Common myeloid progenitor, CD34-positive (primary cell): ENCODE results near the gene SMYD2.

Experiments
- CTCF ChIA-PET: fragments of 350-600 bp; sonication (Branson Sonifier 250); formaldehyde crosslinking; loops from one replicate; lab custom pipeline; 2021; ENCODE audit warnings: antibody characterized with exemption; lab: Charles Lee
- POLR2A ChIA-PET: fragments of 350-600 bp; sonication (Branson Sonifier 250); formaldehyde crosslinking; loops from one replicate; lab custom pipeline; 2021; ENCODE audit warnings: antibody characterized with exemption; lab: Charles Lee
- DNase-seq, 3 donors: peaks; one replicate each; pipeline versions ENCODE4 v3.0.0 to v3.0.0-alpha.2; 2013
- H3K27ac ChIP-seq, 2 experiments: 1 replicate in 1 of 2; 2 replicates in 1 of 2; pipeline ENCODE4 v1.7.0; 2013; ENCODE audit warnings: inconsistent platforms in 2 of 2, low read length in 2 of 2, mild to moderate bottlenecking in 2 of 2, low read depth in 1 of 2, moderate library complexity in 1 of 2; ENCODE audit not compliant: severe bottlenecking in 2 of 2, insufficient read depth in 1 of 2, poor library complexity in 1 of 2
- H3K27me3 ChIP-seq, 5 experiments: replicated peaks in 2 of 5; 1 replicate in 3 of 5; 2 replicates in 2 of 5; pipeline versions ENCODE4 v1.6.1 to v1.7.0; 2013; ENCODE audit warnings: low read length in 4 of 5, mild to moderate bottlenecking in 2 of 5, moderate library complexity in 2 of 5, inconsistent platforms in 1 of 5; ENCODE audit not compliant: insufficient read depth in 5 of 5, control insufficient read depth in 4 of 5
- H3K36me3 ChIP-seq, 4 experiments: 1 replicate in 2 of 4; 2 replicates in 2 of 4; pipeline versions ENCODE4 v1.6.1 to v1.7.0; 2013; ENCODE audit warnings: low read length in 3 of 4, control low read depth in 1 of 4, mild to moderate bottlenecking in 1 of 4; ENCODE audit not compliant: control insufficient read depth in 4 of 4, insufficient read depth in 4 of 4
- H3K4me1 ChIP-seq, 4 experiments: 1 replicate in 3 of 4; 2 replicates in 1 of 4; pipeline versions ENCODE4 v1.6.1 to v1.7.1; 2013; ENCODE audit warnings: low read length in 3 of 4, mild to moderate bottlenecking in 3 of 4, control low read depth in 1 of 4, inconsistent platforms in 1 of 4, moderate library complexity in 1 of 4; ENCODE audit not compliant: control insufficient read depth in 4 of 4, insufficient read depth in 4 of 4; ENCODE audit errors: control extremely low read depth in 1 of 4
- H3K4me3 ChIP-seq, 7 experiments: 1 replicate in 4 of 7; 2 replicates in 3 of 7; pipeline versions ENCODE4 v1.5.1 to v1.7.0; 2013; ENCODE audit warnings: mild to moderate bottlenecking in 7 of 7, low read length in 6 of 7, moderate library complexity in 6 of 7, inconsistent platforms in 2 of 7, low read depth in 2 of 7, control low read depth in 1 of 7; ENCODE audit not compliant: insufficient read depth in 4 of 7, control insufficient read depth in 1 of 7; ENCODE audit errors: extremely low read depth in 1 of 7
- H3K9me3 ChIP-seq, 5 experiments: 1 replicate in 4 of 5; 2 replicates in 1 of 5; pipeline versions ENCODE4 v1.6.1 to v1.7.1; 2013; ENCODE audit warnings: low read length in 4 of 5, mild to moderate bottlenecking in 2 of 5, inconsistent platforms in 1 of 5, low read depth in 1 of 5, moderate library complexity in 1 of 5; ENCODE audit not compliant: control insufficient read depth in 4 of 5, insufficient read depth in 2 of 5; ENCODE audit errors: control extremely low read depth in 1 of 5
- WGBS: methylation state at CpG from one replicate; pipeline ENCODE4 v1.1.5; 2013; ENCODE audit not compliant: insufficient coverage; 5-methylcytosine and 5-hydroxymethylcytosine counted together

Gene SMYD2

DNA sequence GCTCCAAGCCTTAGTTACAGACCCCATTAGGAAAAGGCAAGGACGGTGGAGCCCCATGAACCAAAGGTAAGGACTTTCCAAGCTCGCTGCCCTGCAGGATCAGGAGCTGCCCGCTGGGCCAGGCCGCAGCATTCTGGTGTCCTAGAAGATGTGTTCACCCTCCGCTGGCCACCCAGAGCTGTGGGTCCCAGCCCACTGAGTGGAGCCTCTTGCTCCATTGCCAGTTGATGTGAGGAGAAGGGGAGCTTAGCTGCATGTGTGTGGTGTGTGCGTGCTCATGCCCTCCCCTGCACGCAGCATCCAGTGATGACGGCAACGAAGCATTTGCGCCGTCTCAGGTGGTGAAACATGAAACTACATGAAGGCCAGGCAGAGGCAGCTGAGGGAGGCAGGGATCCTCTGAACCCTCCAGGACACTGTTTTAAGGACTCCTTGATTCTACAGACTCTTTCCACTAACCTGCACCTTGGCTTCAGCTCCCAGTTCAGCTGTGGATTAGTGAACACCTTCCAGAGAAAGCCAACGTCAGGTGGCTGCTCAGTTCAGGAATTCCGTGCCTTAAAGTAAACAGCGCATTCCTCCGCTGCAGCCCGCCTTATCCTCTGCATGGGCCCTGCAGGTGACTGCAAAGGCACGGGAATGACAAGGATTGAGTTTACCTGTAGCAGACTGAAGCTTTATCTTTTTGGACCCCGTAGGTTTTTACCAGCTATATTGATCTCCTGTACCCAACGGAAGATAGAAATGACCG is 48.7 kb downstream of the SMYD2 start:
- ChIA-PET CTCF (interaction anchor here (0.7 to 14.4 kb wide), 36 partner anchors 10 to 1208 kb away, joined by 3 to 277 read pairs (median 5); partner anchors contain the start of gene SMYD2), POLR2A (interaction anchor here (0.8 kb wide), 1 partner anchor 68 kb away, joined by 3 read pairs; no protein-coding TSS in a partner anchor)
- Histone ChIP-seq H3K27ac (no peak overlapping the region), H3K4me3 (no peak overlapping the region), H3K36me3 (peaks cover 0 to 20% (median 0%) of the 10 kb centered on the region in 4 experiments), H3K4me1 (peaks cover 6 to 21% (median 12%) of the 10 kb centered on the region in 4 experiments), H3K27me3 (no peaks in the 10 kb centered on the region), H3K9me3 (no peaks in the 10 kb centered on the region)
- no peak for DNase-seq
- WGBS = 98% methylated on average over 20 of the region's 20 CpGs

- Histone ChIP-seq H3K4me3 (no peak overlapping the region), H3K9me3 (no peaks in the 10 kb centered on the region), H3K27me3 (no peaks in the 10 kb centered on the region), H3K36me3 (peaks cover 0 to 20% (median 0%) of the 10 kb centered on the region in 4 experiments), H3K4me1 (peaks cover 6 to 21% (median 12%) of the 10 kb centered on the region in 4 experiments), H3K27ac (no peak overlapping the region)
- WGBS = 100% methylated on average over 1 of the region's 3 CpGs
- POLR2A ChIA-PET = interaction anchor here (0.8 kb wide), 1 partner anchor 69 kb away, joined by 3 read pairs; no protein-coding TSS in a partner anchor
- no peak for DNase-seq
- CTCF ChIA-PET = interaction anchor here (0.9 to 14.4 kb wide), 26 partner anchors 10 to 1209 kb away, joined by 3 to 277 read pairs (median 9); no protein-coding TSS in a partner anchor
Observed at GRCh38 chr1:214330222-214330621, 49.3 kb downstream of the SMYD2 start.

GRCh38 chr1:214330715-214331114 is 49.8 kb downstream of the SMYD2 start:
- Histone ChIP-seq H3K9me3 (no peaks in the 10 kb centered on the region), H3K27me3 (no peaks in the 10 kb centered on the region), H3K4me3 (no peak overlapping the region), H3K4me1 (peaks cover 6 to 21% (median 12%) of the 10 kb centered on the region in 4 experiments), H3K36me3 (peaks cover 0 to 20% (median 0%) of the 10 kb centered on the region in 4 experiments), H3K27ac (no peak overlapping the region)
- WGBS = 100% methylated on average over 10 of the region's 12 CpGs
- ChIA-PET CTCF (interaction anchor here (0.7 to 14.4 kb wide), 23 partner anchors 9 to 306 kb away, joined by 3 to 277 read pairs (median 12); no protein-coding TSS in a partner anchor), POLR2A (no interaction called here)
- DNase-seq = no peak

GRCh38 chr1:214331180-214331579 is 50.2 kb downstream of the SMYD2 start:
- Histone ChIP-seq H3K27ac (no peak overlapping the region), H3K4me3 (no peak overlapping the region), H3K27me3 (no peaks in the 10 kb centered on the region), H3K36me3 (peaks cover 0 to 20% (median 0%) of the 10 kb centered on the region in 4 experiments), H3K9me3 (no peaks in the 10 kb centered on the region), H3K4me1 (peaks cover 6 to 19% (median 12%) of the 10 kb centered on the region in 4 experiments)
- 86% methylated on average over 1 of the region's 1 CpG for WGBS
- no peak for DNase-seq
- ChIA-PET POLR2A (no interaction called here), CTCF (interaction anchor here (0.6 to 14.4 kb wide), 29 partner anchors 9 to 305 kb away, joined by 3 to 277 read pairs (median 5); no protein-coding TSS in a partner anchor)

DNA sequence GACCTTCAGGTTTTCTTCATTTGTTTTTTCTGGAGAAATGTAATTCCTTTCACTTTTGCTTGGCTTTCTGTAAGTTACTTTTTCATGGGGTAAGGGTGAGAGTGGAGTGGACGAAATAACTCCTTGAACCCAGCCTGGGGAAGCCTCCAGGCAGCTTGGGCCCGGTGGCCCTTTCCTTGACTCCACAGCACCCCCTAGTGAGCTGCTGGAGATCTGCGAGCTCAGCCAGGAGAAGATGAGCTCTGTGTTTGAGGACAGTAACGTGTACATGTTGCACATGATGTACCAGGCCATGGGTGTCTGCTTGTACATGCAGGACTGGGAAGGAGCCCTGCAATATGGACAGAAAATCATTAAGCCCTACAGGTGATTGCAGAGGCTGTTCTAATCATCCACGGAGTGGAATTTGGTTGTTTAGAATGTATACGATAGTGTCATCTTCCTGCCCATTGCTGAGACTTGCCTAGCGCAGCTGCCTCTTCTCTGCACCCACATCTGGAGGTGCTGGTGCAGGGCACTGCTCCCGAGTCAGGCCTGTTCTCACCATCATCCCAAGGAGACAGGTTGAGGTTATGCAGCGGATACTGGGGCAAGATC is 51.0 kb downstream of the SMYD2 start:
- CTCF ChIA-PET = interaction anchor here (0.6 to 14.4 kb wide), 43 partner anchors 8 to 1209 kb away, joined by 3 to 277 read pairs (median 4); no protein-coding TSS in a partner anchor

DNA sequence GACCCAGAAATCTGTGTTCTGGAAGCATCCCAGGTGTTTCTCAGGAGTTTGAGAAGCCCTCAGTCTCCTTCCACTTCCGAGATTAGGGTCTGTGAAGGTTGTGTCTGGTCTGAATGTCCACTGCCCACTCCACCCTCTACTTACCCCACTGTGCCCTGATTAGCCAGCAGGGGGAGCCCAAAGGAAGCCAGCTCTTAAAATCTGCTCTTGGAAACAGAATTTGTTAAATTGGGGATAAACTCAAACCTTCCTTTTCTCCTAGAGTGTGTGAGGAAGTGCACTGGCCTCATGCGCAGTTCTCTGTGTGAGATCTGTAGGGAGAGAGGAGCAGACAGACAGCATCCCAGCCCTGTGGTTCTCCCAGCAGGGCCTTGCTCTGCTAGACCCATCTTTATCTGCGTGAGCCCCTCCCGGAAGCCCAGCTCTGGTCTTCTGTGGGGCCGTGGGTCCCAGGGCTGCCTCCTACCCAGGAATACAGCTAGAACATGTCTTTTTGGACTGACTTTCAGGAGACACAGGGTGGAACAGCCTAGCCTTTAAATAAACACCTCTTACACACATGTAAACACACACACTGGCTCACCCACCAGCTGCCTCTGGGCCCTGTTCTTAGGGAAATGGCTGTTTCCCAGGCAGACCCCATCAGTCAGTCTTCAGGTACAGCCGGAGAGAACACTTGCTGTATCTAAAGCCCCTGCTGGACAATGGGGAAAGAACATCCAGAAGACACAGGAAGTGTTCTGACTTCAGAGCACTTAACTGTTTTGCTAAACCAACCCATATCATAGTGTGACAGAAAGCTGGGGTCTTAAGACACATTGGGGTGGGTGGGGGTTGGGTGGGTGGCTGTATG is 52.2 kb downstream of the SMYD2 start:
- POLR2A ChIA-PET = no interaction called here
- WGBS = 89% methylated on average over 5 of the region's 6 CpGs
- no peaks in the 10 kb centered on the region for H3K9me3 ChIP-seq
- peaks cover 0 to 20% (median 1%) of the 10 kb centered on the region in 4 experiments for H3K36me3 ChIP-seq
- peaks cover 0 to 2% (median 0%) of the 10 kb centered on the region in 4 experiments for H3K4me1 ChIP-seq
- no peaks in the 10 kb centered on the region for H3K27me3 ChIP-seq
- no peak overlapping the region for H3K27ac ChIP-seq
- peak; percentile 29 to 56 (median 48) for DNase-seq
- H3K4me3 ChIP-seq = no peak overlapping the region
- CTCF ChIA-PET = interaction anchor here (0.7 to 14.4 kb wide), 42 partner anchors 8 to 1194 kb away, joined by 3 to 277 read pairs (median 4); no protein-coding TSS in a partner anchor

More for the DNA sequence above, 51.0 kb downstream of the SMYD2 start:
- H3K27me3 ChIP-seq = no peaks in the 10 kb centered on the region
- no peaks in the 10 kb centered on the region for H3K9me3 ChIP-seq
- no peak overlapping the region for H3K4me3 ChIP-seq
- POLR2A ChIA-PET = no interaction called here
- WGBS = 81% methylated on average over 8 of the region's 9 CpGs
- peaks cover 0 to 20% (median 0%) of the 10 kb centered on the region in 4 experiments for H3K36me3 ChIP-seq
- H3K27ac ChIP-seq = no peak overlapping the region
- DNase-seq = peak; percentile 34 to 53 (median 48)
- H3K4me1 ChIP-seq = peaks cover 5 to 12% (median 6%) of the 10 kb centered on the region in 4 experiments
